H9 (cell line): Measurements from ENCODE around the gene NSRP1. TPM values are rescaled to one million over a fixed set of nuclear protein-coding genes. Genes with fewer than 3 reads are reported as not detected.

Source experiments
- DNase-seq: peaks from one replicate; pipeline ENCODE4 v3.0.0-alpha.2; 2017
- H2AFZ ChIP-seq: one replicate; pipeline ENCODE4 v1.6.1; 2013; ENCODE audit warnings: mild to moderate bottlenecking, low read length, control low read depth, moderate library complexity
- H2AK5ac ChIP-seq: 2 replicates; pipeline ENCODE4 v1.6.1; 2013; ENCODE audit warnings: low read length, control low read depth, mixed read lengths; ENCODE audit not compliant: insufficient read length
- H2BK120ac ChIP-seq: one replicate; pipeline ENCODE4 v1.6.1; 2013; ENCODE audit warnings: low read depth, mild to moderate bottlenecking, low read length, control low read depth, inconsistent platforms; ENCODE audit not compliant: poor library complexity, severe bottlenecking
- H2BK12ac ChIP-seq: 2 replicates; pipeline ENCODE4 v1.6.1; 2013; ENCODE audit warnings: low read length, control low read depth, mixed read lengths, low read depth; ENCODE audit not compliant: insufficient read length
- H2BK15ac ChIP-seq: 2 replicates; pipeline ENCODE4 v1.6.1; 2013; ENCODE audit warnings: low read depth, low read length, control low read depth
- H2BK20ac ChIP-seq: one replicate; pipeline ENCODE4 v1.6.1; 2013; ENCODE audit warnings: low read depth, mild to moderate bottlenecking, low read length, control low read depth, inconsistent platforms; ENCODE audit not compliant: poor library complexity, severe bottlenecking
- H2BK5ac ChIP-seq: 2 replicates; pipeline ENCODE4 v1.6.1; 2013; ENCODE audit warnings: low read length, control low read depth, mixed read lengths; ENCODE audit not compliant: insufficient read length
- H3K14ac ChIP-seq: 2 replicates; pipeline ENCODE4 v1.6.1; 2013; ENCODE audit warnings: low read length, control low read depth; ENCODE audit not compliant: insufficient read depth
- H3K18ac ChIP-seq: 2 replicates; pipeline ENCODE4 v1.6.1; 2013; ENCODE audit warnings: low read depth, mild to moderate bottlenecking, mixed read lengths, low read length, control low read depth; ENCODE audit not compliant: insufficient read length
- H3K23ac ChIP-seq: 2 replicates; pipeline ENCODE4 v1.6.1; 2013; ENCODE audit warnings: low read length, control low read depth, mixed read lengths, low read depth; ENCODE audit not compliant: insufficient read length
- H3K23me2 ChIP-seq: 2 replicates; pipeline ENCODE4 v1.6.1; 2013; ENCODE audit warnings: low read depth, mild to moderate bottlenecking, mixed read lengths, low read length, control low read depth; ENCODE audit not compliant: insufficient read length, poor library complexity, severe bottlenecking
- H3K27ac ChIP-seq: 2 replicates; pipeline ENCODE4 v1.5.1; 2013; ENCODE audit warnings: low read length, control low read depth, mixed read lengths, low read depth; ENCODE audit not compliant: insufficient read length
- H3K27me3 ChIP-seq: 2 replicates; pipeline ENCODE4 v1.6.1; 2013; ENCODE audit warnings: low read length, control low read depth, inconsistent platforms; ENCODE audit not compliant: insufficient read depth
- H3K4ac ChIP-seq: 2 replicates; pipeline ENCODE4 v1.6.1; 2013; ENCODE audit warnings: low read depth, mild to moderate bottlenecking, control low read depth, inconsistent platforms, low read length, moderate library complexity
- H3K4me1 ChIP-seq: 2 replicates; pipeline ENCODE4 v1.6.1; 2013; ENCODE audit warnings: low read length, control low read depth, inconsistent platforms; ENCODE audit not compliant: insufficient read depth
- H3K4me2 ChIP-seq: 2 replicates; pipeline ENCODE4 v1.6.1; 2013; ENCODE audit warnings: low read length, control low read depth, mixed read lengths; ENCODE audit not compliant: insufficient read length, insufficient read depth
- H3K56ac ChIP-seq: 2 replicates; pipeline ENCODE4 v1.6.1; 2013; ENCODE audit warnings: low read depth, mild to moderate bottlenecking, mixed read lengths, low read length, control low read depth; ENCODE audit not compliant: insufficient read length
- H3K79me1 ChIP-seq: 2 replicates; pipeline ENCODE4 v1.6.1; 2013; ENCODE audit warnings: low read depth, mild to moderate bottlenecking, moderate library complexity, low read length, control low read depth, inconsistent platforms; ENCODE audit not compliant: insufficient read depth, poor library complexity, severe bottlenecking
- H3K79me2 ChIP-seq: 2 replicates; pipeline ENCODE4 v1.6.1; 2013; ENCODE audit warnings: low read length, control low read depth, inconsistent platforms; ENCODE audit not compliant: insufficient read depth
- H3K9ac ChIP-seq: 2 replicates; pipeline ENCODE4 v1.6.1; 2013; ENCODE audit warnings: low read length, control low read depth, mixed read lengths; ENCODE audit not compliant: insufficient read length; ENCODE audit errors: extremely low read depth
- H3K9me3 ChIP-seq: one replicate; pipeline ENCODE4 v1.6.1; 2013; ENCODE audit warnings: low read depth, low read length, inconsistent platforms; ENCODE audit not compliant: control insufficient read depth
- H3T11ph ChIP-seq: one replicate; pipeline ENCODE4 v1.6.1; 2013; ENCODE audit warnings: mild to moderate bottlenecking, low read length, control low read depth, inconsistent platforms
- H4K20me1 ChIP-seq: one replicate; pipeline ENCODE4 v1.6.1; 2013; ENCODE audit not compliant: control insufficient read depth, insufficient read length, insufficient read depth
- H4K5ac ChIP-seq: 2 replicates; pipeline ENCODE4 v1.6.1; 2013; ENCODE audit warnings: low read depth, mild to moderate bottlenecking, mixed read lengths, low read length, control low read depth; ENCODE audit not compliant: insufficient read length
- H4K8ac ChIP-seq: replicated peaks from 2 replicates; pipeline ENCODE4 v1.6.1; 2013; ENCODE audit warnings: low read length, control low read depth, mixed read lengths, low read depth; ENCODE audit not compliant: insufficient read length
- H4K91ac ChIP-seq: 2 replicates; pipeline ENCODE4 v1.6.1; 2013; ENCODE audit warnings: low read depth, mild to moderate bottlenecking, moderate library complexity, mixed read lengths, low read length, control low read depth; ENCODE audit not compliant: insufficient read length
- H3K27ac Mint-ChIP-seq, 3 experiments: 2 replicates in 2 of 3; 3 replicates in 1 of 3; pipeline ENCODE4 v1.8.0; 2020 to 2021; ENCODE audit warnings: mixed read lengths in 3 of 3, mild to moderate bottlenecking in 1 of 3, moderate library complexity in 1 of 3
- H3K27me3 Mint-ChIP-seq: 2 replicates; pipeline ENCODE4 v1.8.0; 2021; ENCODE audit warnings: low read depth, mild to moderate bottlenecking, moderate library complexity, mixed read lengths
- H3K36me3 Mint-ChIP-seq, 3 experiments: 2 replicates in 2 of 3; 3 replicates in 1 of 3; pipeline ENCODE4 v1.8.0; 2020 to 2021; ENCODE audit warnings: low read depth in 3 of 3, mixed read lengths in 3 of 3; ENCODE audit not compliant: insufficient read depth in 1 of 3
- H3K4me1 Mint-ChIP-seq, 2 experiments: 2 replicates each; pipeline ENCODE4 v1.8.0; 2020; ENCODE audit warnings: mixed read lengths in 2 of 2
- H3K4me3 Mint-ChIP-seq, 2 experiments: 2 replicates in 1 of 2; 3 replicates in 1 of 2; pipeline ENCODE4 v1.8.0; 2020 to 2021; ENCODE audit warnings: mild to moderate bottlenecking in 2 of 2, mixed read lengths in 2 of 2, moderate library complexity in 1 of 2
- H3K9me3 Mint-ChIP-seq, 2 experiments: 2 replicates in 1 of 2; 3 replicates in 1 of 2; pipeline ENCODE4 v1.8.0; 2020; ENCODE audit warnings: mild to moderate bottlenecking in 2 of 2, mixed read lengths in 2 of 2, moderate library complexity in 1 of 2
- WGBS: extraction: QIAGEN DNeasy Blood & Tissue Kit; methylation state at CpG from one replicate; pipeline ENCODE4 v1.1.7; 2013; ENCODE audit warnings: missing lambda C conversion rate, low lambda C conversion rate, mixed read lengths; ENCODE audit not compliant: insufficient read length; ENCODE audit errors: extremely low coverage; 5-methylcytosine and 5-hydroxymethylcytosine counted together
- total RNA-seq: library from RNA; stranded (reverse); gene quantifications from 2 replicates; pipeline ENCODE4 v1.2.1, GENCODE V29; 2021
- TF ChIP-seq, protein P1 (sequence below): fragments of 200-600 bp; sonication (generic); conservative IDR thresholded peaks from 3 replicates; pipeline ENCODE4 v1.8.0; 2021; ENCODE audit warnings: antibody characterized with exemption, mild to moderate bottlenecking

The NSRP1 gene
- total RNA-seq, 1 experiment from 2014 or later = 33.3 TPM

GRCh38 chr17:30219833-30220232 is 103.2 kb downstream of the NSRP1 start:
- no peak overlapping the region for H4K5ac ChIP-seq
- no CpG with 5 or more reads among the region's 7 CpGs for WGBS
- Mint-ChIP-seq H3K9me3 (peaks cover 0 to 2% of the 10 kb centered on the region in 2 experiments; a peak in 2 of 5 replicates), H3K27me3 (no peaks in the 10 kb centered on the region; the same call in none of the 2 replicates), H3K4me3 (no peak overlapping the region), H3K27ac (no peak overlapping the region), H3K4me1 (peaks cover 10 to 22% of the 10 kb centered on the region in 2 experiments), H3K36me3 (no peaks in the 10 kb centered on the region; a peak in 2 of 7 replicates)
- H3K79me1 ChIP-seq = no peaks in the 10 kb centered on the region
- DNase-seq = no peak
- no peak overlapping the region for H2AK5ac ChIP-seq
- no peak overlapping the region for H3K23ac ChIP-seq
- peaks cover 4% of the 10 kb centered on the region for H3K23me2 ChIP-seq
- H2BK12ac ChIP-seq = no peak overlapping the region
- no peak overlapping the region for H3T11ph ChIP-seq
- no peak overlapping the region for H2BK20ac ChIP-seq
- H3K56ac ChIP-seq = no peak overlapping the region
- H3K9ac ChIP-seq = no peak overlapping the region
- H3K27me3 ChIP-seq = no peaks in the 10 kb centered on the region
- no peak overlapping the region for H3K4me2 ChIP-seq
- no peak overlapping the region for H2BK5ac ChIP-seq
- H4K20me1 ChIP-seq = no peaks in the 10 kb centered on the region
- no peaks in the 10 kb centered on the region for H3K9me3 ChIP-seq
- no peaks in the 10 kb centered on the region for H3K79me2 ChIP-seq
- TF ChIP-seq, protein P1, sequence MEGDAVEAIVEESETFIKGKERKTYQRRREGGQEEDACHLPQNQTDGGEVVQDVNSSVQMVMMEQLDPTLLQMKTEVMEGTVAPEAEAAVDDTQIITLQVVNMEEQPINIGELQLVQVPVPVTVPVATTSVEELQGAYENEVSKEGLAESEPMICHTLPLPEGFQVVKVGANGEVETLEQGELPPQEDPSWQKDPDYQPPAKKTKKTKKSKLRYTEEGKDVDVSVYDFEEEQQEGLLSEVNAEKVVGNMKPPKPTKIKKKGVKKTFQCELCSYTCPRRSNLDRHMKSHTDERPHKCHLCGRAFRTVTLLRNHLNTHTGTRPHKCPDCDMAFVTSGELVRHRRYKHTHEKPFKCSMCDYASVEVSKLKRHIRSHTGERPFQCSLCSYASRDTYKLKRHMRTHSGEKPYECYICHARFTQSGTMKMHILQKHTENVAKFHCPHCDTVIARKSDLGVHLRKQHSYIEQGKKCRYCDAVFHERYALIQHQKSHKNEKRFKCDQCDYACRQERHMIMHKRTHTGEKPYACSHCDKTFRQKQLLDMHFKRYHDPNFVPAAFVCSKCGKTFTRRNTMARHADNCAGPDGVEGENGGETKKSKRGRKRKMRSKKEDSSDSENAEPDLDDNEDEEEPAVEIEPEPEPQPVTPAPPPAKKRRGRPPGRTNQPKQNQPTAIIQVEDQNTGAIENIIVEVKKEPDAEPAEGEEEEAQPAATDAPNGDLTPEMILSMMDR = no peak
- no peak overlapping the region for H3K4ac ChIP-seq
- H2BK15ac ChIP-seq = no peak overlapping the region
- H4K91ac ChIP-seq = no peak overlapping the region
- H3K27ac ChIP-seq = no peak overlapping the region
- no peak overlapping the region for H3K14ac ChIP-seq
- no peaks in the 10 kb centered on the region for H3K4me1 ChIP-seq
- no peak overlapping the region for H2BK120ac ChIP-seq
- no peak overlapping the region for H2AFZ ChIP-seq
- H3K18ac ChIP-seq = no peak overlapping the region
- H4K8ac ChIP-seq = no peak overlapping the region
